GM21717 (cell line): ENCODE data around the gene SLC38A3.
"Not testable (repeated sequence)": the region's sequence is repeated elsewhere in the genome, so short reads cannot be mapped to it uniquely, and the experiment has no call there.

Experiments
- ATAC-seq: cut with Tn5 transposase; IDR thresholded peaks from one replicate; pipeline ENCODE4 v1.9.1; 2021; ENCODE audit warnings: mild to moderate bottlenecking, moderate library complexity; ENCODE audit not compliant: unreplicated experiment

Gene SLC38A3

DNA sequence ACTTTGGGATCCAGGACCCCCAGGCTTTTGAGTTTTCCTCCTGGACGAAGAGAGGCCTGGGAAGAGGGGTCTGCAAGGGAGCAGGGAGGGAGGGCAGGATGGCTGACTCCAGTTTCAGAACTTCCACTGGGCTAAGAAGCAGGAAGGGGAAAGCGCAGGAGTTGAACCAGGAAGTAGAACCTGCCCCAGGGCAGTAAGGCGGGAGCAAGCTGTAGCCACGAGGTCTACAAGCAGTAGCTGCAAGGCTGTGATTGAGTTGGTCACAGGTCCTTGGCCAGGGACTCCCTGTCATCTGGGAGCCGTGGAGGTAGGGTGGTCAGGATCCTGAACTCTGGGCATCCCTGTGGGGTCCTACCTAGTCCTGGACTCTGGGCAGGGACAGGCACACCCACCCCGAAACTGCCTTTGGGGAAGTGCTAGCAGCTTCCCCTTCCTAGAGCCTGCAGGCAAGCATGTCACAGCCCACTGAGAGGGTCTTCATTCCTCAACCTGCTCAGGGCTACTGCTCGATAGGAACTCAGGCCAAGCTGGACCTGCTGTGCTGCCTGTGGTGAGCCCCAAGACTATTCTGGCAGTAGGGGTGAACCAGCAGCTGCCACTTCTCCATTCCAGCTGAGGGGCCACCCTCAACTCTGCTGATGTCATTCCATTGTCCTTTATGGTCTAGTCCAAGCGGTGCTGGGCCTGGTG is 25.2 kb downstream of the SLC38A3 start:
- no peak for ATAC-seq

DNA sequence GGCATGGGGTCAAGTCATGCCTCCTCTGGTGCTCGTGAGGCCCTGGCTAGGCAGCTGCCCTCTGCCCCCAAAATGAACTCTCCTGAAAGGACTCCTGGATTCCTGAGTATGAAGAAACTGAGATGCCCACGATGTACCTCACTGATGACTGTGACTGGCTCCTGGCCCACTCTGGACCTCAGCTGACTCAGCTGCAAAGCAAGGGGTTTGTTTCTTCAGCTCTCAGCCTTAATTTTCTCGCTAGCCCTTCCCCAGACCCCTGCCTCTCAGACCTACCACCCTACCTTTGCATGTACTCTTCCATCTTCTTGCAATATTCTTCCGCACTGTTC is 25.7 kb downstream of the SLC38A3 start:
- ATAC-seq = no peak

DNA sequence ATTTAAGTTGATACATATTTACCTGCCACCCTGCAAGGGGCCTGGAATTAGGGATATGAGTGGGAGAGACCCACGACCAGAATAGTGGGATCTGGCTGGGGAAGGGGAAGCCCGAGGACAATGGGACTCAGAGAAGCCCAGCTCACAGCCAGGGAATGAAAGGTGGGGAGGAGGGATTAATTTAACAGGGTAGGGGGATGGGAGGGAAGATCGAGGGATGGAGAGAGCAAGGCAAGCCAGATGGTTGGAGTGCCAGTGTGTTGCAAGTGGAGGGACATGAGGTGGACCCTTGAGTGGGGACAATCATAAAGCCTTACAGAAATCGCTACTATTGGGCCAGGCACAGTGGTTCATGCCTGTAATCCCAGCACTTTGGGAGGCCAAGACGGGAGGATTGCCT is 26.5 kb downstream of the SLC38A3 start:
- no peak for ATAC-seq

GRCh38 chr3:50232303-50232702 is 27.2 kb downstream of the SLC38A3 start:
- no peak for ATAC-seq

DNA sequence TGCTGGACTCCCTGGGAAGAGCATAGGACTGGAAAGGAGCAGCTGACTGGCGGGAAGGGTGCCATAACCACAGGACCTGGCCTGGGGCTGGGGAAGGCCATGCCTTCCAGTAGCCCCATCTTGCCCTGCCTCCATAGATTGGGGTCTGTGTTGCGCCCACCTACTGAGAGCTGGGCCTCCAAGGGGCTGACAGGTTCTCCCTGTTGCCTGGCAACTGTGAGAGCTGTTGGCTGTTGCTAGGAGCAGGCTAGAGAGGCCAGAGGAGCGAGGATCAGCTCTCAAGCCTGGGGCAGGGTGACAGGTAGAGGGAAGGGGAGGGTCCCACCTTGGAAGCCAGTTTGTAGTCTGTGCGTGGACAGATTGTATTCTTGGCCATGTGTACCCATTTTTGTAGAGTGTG is 28.1 kb downstream of the SLC38A3 start:
- no peak for ATAC-seq

GRCh38 chr3:50235716-50236483 is 30.8 kb downstream of the SLC38A3 start, which contains the start of gene GNAI2:
TSS of gene GNAI2 (plus strand) at chr3:50236204. CDS start at chr3:50236336, 132 bp downstream.
- peak; percentile 93 for ATAC-seq

DNA sequence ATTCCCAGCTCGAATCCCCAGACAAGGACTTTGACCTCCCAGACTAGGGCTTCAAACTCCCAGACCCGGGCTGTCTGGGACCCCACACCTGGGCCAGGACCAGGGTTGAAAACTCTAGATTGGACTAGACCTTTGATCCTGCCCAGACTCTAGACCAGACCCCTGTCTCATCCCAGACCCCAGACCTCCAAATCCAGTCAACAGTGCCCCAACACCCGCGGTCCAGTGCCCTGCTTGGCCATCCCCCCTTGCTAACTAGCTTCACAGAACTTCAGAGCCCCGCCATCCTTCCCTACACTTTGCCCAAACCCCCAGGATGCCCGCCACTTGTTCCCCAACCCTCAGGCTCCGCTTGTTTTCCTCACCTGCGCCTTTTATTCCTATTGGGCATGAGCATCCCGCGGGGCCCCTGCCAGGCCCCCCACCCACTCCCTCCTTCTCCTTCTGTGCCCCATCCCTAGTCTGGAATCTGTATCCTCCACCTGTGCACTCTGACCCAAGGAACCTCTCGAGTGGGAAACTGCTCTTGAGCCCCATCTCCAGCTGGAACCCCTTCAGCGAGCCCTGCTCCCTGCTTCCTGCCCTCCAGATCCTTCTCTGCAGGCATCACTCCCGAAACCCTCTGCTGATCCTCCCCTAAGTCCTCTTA is 31.5 kb downstream of the SLC38A3 start:
- ATAC-seq = no peak

DNA sequence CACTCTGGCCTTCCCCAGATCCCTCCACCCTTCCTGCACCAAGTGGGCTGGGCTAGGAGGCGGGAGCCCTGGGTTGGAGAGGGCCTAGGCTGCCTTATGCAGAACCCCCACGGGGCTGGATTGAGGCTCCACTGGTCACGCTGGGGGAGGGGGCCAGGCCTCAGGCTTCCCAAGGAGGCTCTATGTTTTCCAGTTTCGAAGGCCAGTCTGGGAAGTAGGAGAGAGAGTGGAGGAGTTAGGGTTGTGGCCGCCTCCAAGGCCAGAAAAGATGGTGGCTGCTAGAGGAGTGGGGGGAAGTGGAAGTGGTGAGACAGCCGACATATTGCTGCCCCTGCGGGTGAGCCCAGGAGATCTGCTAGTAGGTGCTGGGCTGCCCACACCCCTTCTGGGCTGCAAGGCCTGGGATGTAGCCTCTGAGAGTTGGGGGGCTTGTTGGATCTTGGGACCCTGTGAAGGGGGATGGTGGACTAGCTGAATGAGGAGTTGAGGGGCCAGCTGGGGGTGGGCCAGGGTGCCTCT is 32.1 kb downstream of the SLC38A3 start:
- no peak for ATAC-seq

- ATAC-seq = no peak
Observed at GRCh38 chr3:50237754-50238548, 32.9 kb downstream of the SLC38A3 start.

DNA sequence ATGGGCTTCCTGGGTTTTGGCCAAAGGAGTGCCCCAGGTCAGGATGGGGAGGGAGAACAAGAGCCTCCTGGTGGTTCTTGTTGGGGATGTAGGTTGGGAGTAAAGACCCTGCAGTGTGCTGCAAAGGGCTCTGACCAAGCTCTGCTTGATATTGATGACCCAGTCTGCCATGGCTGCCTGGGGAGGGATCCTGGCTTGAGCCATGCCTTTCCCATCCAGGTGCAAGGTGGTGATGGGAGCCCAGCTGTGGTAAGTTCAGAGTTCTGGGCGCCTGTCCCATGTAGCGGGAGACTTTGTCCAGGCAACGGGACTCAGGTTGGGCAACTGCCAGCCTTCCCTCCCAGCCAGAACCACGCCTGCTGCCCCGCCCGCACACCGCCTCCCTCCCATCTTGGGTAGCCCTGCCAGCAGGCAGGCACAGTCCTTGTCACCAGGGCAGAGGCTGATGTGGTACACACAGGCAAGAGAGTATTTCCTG is 33.5 kb downstream of the SLC38A3 start:
- ATAC-seq = no peak

GRCh38 chr3:50239649-50240048 is 34.6 kb downstream of the SLC38A3 start:
- no peak for ATAC-seq

- ATAC-seq = no peak
Observed at GRCh38 chr3:50241163-50241562, 36.1 kb downstream of the SLC38A3 start.

DNA sequence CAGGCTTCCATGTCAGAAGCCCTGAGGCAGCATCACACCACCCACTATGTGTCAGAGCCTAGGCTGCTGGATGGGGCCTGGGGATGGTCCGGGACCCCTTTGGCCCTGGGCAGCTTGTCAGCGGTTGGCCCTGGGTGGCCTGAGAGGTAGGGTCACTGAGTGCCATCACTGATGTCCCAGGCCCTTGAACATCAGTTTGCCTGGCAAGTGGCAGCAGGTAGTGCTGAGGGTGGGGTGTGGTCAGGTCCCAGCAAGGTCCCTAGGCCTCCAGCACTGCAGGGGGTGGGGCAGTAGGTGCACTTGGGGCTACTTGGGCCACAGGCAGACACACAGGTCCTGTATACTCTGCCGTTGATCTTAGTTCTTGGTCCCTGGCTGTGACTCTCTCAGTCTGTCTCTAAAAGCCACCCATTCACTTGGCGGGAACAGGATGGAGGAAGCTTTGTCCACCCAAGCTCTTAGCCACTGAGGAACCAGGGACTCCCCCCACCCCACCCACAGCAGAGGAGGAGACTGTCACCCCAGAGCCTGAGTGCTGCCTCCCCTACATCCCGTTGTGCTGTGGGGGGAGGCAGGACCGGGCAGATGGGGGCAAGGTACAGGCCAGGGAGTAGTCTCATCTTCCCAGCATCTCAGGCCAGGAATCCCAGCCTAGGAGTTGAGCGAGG is 36.8 kb downstream of the SLC38A3 start:
- no peak for ATAC-seq

- no peak for ATAC-seq
Observed at GRCh38 chr3:50242381-50242770, 37.3 kb downstream of the SLC38A3 start.

DNA sequence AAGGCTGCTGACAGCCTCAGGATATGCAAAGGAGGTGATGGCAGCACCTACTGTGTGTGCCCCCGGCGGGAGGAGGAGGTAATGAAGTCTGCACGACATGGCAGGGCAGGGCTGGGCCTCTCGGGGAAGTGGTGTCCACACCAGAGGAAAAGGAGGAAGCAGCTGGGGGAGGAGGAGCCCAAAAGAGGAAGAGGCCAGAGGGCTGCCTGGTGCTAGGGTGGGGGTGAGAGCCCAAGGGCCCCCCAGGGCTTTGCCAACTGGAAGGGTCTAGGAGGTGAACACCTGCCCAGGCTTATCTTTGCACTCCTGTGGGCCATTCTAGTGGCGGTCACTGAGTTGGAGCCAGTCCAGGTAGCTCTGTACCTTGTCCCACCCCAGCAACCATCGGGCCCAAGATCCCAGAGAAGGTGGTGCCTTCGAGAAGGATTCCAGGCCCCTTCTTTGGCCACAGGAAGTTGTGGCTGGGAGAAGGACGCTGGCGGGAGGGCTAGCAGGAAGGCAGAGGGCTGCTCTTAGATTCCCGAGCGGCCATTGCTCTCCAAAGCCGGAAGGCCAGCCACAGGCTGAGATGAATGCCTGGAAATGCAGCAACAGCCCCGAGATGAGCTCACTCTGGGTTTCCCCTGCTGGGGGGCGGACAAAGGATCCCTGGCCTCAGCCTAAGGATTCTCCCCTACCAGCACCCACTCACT is 37.9 kb downstream of the SLC38A3 start:
- no peak for ATAC-seq

GRCh38 chr3:50243543-50243895 is 38.4 kb downstream of the SLC38A3 start:
- no peak for ATAC-seq

GRCh38 chr3:50244813-50245212 is 39.7 kb downstream of the SLC38A3 start:
- ATAC-seq = not testable (repeated sequence)

DNA sequence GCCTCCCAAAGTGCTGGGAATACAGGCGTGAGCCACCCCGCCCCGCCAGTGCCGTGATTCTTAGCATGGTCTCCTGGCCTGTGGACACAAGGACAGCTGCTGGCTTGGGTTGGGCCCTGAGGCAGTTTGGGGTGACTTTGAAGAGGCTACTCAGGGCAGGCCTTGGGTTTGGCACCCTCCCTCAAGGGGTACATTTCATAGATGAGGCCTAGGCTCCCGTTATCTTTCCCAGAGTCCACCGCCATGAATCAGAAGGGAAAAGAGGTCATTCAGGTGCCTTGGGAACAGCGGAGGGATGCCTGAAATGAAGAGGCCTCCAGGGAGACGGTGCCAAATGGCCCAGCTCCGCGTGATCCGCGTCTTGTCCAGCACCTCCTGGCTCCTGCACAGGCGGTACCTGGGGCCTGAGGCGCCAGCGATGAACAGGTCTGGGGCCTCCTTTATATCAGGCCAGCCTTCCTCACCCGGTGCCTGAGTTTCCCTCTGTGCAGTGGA is 40.2 kb downstream of the SLC38A3 start:
- no peak for ATAC-seq

DNA sequence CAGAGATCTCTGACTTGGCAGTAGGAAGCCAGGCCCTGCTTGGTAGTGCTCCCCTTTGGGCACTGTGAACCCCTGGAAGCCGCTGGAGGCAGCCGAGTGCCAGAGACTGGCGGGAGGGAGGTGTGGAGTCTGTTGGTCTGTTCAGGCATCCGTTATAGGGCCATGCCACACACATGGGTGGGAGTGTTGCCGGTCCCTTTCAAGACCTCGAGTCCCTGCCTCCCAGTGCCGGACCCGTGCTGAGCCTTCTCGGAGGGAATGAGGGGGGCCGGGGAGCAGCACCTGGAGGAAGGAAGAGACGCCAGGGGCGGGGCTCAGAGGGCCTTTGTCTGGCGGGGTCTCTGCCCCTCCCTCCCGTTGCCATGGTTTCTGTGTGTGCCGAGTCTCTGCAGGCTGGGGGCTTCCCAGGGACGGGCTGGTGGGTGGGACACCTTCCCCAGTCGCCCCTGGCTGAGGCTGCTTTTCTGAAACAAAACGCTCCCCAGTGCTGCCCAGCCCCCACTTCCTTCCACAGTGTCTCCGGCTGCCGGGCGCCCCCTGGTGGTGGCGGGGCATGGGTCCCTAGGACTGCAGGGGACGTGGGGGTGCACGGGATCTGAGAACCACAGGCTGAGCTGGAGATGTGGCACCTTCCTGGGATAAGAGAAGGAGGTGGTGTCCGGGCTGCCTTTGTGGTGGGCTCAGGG is 40.9 kb downstream of the SLC38A3 start:
- peak; percentile 57 for ATAC-seq
